ENCODE measurements around the gene KCNJ4.

The KCNJ4 gene

DNA sequence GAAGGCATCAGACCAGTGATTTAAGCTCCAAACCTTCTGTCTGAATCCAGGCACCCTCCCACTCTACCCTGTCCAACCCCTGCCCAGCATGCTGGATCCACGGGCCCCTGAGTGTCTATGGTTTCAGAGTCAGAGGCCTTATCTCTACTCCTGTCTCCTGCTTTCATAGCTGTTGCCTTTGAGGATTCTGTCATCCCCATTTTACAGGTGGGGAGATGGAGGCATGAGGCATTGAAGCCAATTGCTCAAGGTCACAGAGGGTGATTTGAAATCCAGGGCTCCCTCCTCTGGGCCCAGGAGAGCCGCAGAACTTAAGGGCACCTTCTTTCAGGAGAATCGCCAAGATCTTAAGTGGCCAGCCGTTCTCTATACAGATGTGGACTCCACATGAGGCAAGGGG is 3.1 kb downstream of the KCNJ4 start:
- no peak for DNase-seq

DNA sequence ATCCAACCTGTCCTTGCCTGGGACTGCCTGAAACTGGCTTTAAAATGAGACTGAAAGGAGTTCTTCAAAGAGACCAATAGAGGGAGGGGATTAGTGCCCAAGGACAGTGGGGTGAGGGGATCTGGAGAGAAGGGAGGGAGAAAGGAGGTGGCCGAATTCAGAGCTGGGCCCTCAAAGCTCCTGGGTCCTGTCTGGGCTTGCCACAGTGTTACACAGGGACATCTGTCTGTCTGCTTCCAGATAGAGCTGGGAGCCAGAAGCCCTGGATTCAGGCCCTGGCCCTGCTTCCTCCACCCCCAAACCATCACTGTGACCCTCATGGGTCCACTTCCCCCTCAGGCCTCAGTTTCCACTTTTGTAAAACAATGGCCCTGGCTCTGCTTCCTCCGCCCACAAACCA is 3.6 kb downstream of the KCNJ4 start:
- no peak for DNase-seq

DNA sequence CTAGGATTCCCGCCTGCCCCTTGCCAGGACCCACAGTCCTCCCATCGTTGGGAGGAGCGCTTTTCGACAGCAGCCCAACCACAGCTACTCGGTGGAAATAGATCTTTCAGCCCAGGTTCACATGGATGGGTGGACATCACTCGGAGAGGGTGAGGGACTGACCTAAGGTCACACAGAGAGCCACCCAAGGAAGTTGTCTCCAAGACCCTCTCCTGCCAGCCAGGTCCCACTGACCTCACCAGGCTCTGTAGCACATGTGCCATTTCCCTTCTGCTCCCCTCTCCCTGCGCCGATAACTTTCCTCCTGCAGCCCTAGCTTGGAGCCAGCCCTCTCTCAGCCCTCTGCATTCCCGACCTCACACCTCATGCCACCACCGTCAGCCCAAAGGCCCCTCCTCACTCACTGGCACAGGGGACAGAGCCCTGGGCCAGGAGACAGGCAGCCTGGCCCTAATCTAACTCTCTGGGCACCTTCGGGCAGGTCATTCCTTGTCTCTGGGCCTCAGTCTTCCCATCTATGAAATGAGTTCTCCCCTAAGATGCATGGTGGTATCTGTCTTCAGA is 4.7 kb downstream of the KCNJ4 start:
- DNase-seq: no peak

DNA sequence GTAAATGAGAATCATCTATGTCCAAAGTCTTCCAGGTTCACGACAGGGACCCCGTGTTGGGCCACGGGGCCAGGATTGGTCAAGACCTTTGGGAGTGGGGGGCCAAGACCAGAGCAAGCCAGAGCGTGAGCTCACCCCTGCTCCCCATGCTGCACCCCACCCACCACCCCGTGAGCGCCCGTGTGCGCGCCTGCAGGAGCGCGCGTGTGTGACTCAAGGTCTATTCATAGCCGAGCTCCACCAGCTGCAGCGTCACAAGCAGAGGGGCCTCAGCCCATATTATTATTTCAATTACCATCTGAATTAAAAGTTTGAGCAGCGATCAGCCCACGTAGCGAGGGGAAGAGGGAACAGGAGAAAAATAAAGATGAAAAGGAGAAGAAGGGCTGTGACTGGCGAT is 5.2 kb downstream of the KCNJ4 start:
- no peak for DNase-seq

DNA sequence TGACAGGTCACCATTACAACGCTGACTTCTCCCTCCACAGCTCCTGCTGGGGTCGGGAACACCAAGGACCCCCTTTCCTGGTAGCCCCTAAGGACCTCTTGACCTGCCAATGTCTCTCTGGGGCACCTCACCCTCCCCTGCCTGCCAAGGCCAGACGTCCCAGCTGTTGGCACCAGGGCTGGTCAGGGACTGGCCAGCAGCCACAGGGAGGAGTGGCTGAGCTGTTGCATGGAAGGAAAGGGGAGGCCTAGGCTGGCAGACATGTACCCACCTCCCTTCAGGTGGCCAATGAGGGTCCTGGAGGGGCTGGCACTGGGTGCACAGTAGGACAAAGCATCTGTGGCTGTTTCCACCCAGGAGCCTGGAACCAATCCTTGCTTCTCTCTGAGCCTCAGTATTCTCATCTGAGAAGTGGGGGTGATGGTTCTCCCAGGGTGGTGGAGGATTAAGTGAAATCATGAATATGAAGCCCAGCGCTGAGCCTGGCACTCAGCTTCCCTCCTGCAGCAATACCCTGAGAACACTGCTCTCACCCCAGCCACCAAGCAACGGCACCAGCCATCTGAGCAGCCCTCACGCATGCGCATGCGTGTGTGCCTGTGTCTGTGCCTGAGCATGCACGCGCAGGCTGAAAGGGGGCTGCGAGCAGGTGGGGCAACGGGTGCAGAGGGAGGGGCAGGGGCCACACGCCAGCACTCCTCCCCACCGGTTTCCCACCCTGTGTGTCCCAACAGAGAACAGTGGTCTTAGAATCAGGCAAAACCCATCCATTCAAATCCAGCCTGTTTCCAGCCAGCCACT is 5.9 kb downstream of the KCNJ4 start:
- no peak for DNase-seq

DNA sequence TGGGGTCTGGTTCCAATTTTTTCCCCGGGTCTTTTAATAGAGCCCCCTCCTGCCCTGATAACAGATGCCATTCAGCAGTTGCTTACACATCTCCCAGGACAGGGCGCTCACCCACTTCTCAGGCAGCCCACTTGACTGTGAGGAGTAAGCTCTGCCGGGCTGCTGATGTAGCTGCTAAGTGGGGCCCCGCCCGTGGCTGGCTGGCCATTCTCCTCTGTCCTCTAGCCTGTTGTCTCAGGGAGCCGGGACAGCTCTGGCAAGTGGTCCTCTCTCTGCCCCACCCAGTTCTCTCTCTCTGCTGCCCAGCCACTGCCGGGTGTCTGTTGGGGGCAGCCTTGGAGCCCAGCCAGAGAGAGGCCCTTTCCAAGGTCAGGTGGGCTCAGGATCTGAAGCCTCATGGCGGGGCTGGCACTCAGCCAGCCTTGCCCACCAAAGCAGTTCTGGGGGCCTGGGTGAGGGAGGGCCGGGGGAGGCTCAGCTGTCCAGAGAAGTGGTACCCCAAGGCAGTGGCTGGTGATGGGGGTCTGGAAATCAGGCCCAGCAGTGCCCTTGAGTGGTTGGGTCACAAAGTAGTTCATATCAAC is 8.9 kb downstream of the KCNJ4 start:
- DNase-seq: no peak

DNA sequence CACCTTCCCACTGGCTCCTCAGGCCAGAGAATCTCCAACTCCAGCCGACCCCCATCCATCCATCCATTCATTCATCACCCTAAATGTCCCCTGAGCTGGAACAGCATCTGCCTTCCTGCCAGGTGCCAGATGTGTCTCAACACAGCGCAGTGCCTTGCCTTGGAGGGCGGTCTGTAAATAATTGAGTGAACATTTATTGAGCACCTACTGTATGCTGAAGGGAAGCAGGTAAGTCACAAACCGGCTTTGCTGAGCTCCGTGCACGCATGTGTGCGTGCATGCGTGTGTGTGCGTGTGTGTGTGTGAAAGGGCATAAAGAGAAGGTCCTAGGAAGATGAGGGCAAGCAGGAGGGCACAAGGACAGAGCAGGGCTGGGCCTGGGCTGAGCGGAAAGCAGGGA is 10.2 kb downstream of the KCNJ4 start:
- DNase-seq: no peak

DNA sequence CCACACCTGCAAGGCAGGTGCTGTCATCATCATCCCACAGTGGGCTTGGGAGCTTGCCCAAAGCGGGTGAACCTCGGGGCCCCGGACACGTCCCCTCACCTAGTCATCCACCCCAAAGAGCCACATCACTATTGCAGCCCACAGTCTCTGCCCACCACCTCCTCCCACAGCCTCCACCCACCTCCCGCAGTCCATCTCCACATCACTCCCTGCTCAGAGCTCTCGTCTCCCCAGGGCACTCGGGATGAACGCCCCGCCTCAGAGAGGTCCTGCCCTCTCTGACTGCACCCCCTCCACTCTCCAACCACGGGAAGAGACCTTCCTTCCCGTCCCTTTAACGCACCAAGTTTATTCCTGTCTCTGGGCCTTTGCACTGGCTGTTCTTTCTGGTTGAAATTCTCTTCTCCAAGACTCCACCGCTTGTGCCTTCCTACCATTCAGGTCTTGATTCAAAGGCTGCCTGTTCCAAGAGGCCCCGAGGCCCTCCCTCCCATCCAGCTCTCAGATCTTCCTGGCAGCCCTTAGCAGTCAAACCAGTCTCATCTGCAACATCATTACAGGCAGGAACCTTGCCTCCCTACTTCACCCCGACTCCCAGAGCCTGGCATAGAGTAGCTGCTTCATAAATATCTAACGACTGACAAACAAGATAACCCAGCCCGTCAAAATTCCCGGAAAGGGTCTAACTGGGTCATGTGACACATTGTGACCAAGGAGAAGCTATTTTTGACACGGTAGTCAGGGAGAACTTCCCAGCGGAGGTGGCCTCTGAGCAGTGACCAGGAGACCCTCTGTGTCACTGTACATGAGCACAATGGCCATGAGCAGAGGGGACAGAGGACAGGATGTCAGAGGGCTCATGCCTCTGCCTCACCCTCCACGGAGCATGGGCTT is 11.1 kb downstream of the KCNJ4 start:
- DNase-seq: no peak

DNA sequence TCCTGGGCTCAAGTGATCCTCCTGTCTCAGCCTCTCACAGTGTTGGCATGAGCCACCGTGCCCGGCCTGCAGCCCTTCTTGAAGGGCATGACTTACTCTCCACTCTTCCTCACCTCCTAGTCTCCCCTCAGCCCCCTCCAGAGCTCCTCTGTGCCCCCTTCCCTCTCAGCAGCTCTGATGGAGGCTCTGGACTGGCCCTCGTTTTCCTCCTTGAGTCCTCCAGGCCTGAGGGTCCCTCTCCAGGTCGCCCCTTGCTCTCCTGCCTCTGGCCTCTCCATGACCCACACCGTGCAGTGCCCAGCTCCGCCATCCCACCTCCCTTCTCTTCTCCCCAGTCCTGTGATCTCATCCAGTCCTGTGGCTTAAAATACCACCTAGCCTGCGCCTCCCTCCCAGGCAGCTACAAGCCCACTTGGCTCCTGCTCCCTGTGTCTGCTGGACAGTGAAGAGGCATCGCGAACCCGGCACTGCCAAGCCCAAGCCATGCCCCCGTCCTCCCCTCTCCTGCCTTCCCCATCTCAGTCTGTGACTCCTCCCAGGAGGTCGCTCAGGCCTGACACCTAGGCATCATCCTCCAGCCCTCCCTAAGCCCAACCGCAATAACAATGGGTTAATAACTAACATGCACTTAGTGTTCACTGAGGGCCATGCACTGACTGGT is 11.9 kb downstream of the KCNJ4 start:
- DNase-seq: no peak

DNA sequence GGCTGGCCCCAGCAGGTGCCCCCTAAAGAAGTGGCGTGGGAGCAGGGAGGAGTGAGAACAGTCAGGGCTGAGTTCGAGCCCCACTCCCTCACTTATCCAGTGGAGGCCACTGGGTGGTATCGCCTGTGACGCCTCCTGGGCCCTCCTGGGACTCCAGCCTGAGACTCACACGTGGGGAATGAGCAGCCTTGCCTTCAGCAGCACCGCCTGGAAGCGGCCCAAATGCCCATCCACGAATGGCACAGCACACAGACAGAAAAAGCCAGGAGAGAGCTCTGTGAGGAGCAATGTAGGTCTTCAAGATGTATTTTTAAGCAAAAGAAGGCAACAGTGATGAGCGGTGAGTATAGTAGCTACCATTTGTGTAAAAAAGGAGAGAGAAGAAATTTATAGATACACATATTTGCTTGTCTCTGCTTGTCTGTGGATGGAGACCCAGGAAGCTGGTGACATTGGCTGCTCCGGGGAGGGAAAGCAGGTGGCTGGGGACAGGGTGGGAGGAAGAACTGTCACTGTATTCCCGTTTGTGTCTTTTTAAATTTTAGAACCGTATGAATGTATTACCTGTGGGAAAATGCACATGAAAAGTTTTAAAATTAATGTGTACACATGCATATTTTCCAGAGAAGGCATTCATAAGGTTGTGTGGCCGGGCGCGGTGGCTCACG is 13.2 kb downstream of the KCNJ4 start:
- DNase-seq: no peak

DNA sequence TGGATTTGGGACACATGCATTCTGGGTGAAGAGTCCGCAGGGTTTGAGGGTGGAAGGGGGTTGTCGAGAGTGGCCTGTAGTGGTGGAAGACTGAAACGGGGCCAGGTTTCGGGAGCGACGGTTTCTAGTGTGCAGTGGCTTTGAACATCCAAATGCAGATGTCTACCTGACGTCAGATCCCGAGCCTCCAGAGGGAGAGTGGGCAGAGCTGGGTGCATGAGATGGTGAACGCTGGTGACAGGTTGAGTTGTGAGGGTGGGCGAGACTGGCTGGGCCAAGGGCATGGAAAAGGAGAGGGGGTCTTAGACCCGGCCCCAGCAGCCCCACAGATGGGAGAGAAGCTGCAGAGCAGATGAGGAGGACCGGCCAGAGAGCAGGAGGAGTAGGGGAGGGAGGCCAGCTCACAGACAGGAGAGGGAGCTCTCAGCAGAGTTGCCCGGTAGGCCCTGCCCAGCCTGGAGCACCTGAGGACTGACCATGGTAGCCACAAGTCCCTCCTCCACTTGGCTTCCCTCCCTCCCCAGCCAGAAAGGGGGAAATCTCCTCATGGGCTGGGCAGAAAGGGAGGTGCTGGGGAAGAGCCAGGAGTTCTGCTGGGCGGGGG is 14.2 kb downstream of the KCNJ4 start:
- DNase-seq: no peak

DNA sequence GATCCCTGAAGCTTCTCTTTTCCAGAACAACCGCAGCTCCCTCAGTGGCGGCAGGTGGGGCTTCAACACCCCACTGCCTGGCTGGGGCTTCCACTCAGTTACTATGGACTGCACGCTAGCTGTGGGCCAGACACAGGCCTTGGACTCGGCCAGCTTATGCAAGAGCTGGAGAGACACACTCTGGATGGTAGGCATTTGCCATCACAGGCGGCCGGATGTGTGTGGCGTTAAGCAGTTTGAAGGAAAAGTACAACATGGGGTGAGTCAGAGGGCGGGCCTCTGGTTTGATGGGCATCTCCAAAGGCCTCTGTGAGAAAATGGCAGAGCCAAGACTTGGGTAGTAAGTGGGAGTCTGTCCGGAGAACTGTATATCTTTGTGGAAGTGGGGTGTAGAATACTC is 17.6 kb downstream of the KCNJ4 start:
- DNase-seq: no peak

DNA sequence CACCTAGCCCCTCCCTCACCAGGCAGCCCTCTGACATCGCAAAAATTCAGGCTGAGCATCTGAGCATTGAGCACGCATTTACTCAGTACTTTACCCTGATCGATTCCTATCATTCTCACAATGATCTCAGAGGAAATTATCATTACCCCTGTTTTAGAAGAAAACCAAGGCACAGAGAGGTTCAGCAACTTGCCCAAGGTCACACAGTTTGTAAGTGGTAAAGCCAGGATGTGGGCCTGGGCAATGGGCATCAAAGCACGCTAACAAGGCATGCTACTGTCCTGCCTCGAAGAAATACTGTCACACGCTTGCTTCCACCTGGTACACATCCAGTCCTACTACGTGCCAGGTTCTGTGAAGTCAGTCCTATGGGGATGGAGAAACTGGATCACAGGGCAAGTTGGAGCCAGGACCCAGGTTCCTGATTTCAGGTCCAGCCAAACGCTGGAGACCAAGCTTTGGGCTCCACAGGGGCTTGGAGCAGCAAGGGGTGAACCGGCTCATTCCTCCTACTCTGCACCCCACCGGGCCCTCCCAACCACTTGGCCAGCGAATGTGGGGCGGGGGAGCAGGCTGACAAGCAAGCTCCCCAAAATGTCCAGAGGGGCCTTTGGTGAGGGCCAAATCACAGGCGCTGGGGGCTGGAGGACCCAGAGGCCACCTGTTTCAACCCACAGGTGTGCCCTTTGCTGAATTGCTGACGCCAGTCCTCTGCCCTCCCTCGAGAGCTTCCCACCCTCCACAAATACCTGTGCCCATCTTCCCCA is 18.2 kb downstream of the KCNJ4 start:
- DNase-seq: no peak

DNA sequence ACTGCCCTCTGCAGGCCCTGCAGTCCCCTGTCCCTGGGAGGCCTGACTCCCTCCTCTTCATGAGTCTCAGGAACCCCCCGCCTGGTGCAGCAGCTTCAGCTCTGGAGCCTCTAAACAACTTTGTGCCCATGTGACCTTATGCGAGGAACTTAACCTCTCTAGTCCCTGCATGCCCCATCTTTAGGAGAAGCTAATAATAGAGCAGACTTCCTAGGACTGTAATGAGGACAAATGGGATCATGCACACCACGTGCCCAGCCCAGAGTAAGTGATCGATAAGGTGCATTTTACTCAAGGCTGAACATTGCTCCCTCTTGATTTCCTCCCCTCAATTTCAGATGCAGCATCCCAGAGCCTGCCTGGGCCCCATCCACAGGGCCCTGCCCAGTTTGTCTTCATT is 19.0 kb downstream of the KCNJ4 start:
- DNase-seq: no peak

DNA sequence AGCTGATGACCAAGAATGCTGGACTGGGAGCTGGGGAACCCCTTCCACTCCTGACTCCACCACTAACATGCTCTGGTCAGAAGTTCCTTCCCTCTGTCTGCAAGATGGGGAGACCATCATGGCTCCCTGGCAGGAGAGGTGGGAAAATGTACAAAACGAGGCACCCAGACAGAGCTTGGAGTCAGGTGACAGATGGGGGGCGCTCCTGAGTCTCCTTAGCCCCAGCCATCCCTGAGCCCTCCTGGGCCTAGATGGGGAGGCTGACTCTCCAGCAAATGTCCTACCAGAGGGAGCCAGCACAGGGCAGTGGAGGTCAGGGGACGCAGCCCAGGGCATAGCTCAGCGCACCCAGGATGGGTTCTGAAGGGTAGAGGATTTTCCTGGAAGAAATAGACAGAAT is 20.0 kb downstream of the KCNJ4 start:
- no peak for DNase-seq

DNA sequence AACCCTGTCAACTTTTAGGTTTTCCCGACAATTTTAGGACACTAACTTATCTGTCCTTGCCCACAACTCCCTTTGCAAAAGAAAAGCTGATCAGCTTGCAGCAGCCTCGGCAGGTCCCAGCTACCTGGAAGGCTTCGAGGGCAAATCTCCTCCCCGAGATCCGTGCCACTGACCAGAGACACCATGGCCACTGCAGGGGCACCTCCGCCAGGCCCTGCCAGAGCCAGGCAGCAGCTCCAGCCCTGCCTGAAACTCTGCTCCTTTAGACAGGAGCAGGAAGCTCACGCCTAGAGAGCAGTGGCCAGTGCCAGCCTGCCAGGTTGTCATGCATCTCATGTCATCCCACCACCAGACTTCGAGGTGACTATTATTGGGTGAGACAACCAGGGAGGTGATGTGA is 21.1 kb downstream of the KCNJ4 start:
- no peak for DNase-seq

DNA sequence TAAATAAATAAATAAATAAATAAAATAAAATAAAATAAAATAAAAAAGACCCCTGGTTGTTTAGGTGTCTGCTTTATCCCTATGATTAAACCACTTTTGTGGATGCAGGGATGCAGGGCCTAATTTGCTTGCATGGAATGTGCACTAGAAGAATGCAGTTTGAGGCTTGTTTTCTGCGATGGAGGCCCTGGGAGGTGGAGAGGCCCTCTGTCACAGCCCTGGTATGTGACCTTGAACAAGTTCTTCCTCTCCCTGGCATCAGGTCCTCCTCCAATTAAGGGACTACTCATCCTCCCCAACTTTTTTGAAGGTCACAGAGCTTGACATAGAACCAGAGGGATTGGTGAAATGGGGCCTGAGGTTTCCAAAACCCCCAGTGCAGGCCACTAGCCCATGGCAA is 22.7 kb downstream of the KCNJ4 start:
- DNase-seq: no peak

DNA sequence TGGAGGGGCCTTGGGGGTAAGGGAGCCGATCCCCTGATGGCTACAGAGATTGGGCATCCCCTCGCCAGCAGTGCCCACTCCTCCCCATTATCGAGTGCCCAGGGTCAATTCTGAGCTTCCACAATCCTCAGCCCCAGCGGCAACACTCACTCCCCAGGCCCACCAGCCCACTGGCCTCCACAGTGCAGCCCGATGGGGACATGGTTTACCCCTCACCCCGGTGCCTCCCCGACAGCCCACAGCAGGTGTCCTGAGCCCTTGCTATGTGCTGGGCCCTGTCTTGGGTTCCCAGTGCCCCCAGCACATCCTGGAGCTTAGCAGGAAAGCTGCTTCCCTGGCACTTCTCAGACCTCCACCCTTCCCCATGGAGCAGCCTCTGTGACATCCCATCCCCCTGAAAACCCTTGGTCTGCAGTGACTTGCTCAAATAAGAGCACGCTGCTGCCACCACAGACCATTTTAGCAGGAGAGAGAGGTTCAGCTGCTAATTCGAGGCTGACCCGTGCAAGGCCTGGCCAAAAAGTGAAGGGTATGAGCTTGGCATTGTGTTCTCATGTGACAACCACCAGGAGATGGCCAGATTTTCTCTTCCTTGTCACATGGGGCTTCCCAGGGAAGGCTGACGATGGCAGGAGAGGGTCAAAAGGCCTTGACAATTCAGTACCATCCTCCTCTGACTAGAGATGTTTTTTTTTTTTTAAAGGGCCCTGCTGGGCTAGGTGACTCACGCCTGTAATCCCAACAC is 23.6 kb downstream of the KCNJ4 start:
- no peak for DNase-seq

DNA sequence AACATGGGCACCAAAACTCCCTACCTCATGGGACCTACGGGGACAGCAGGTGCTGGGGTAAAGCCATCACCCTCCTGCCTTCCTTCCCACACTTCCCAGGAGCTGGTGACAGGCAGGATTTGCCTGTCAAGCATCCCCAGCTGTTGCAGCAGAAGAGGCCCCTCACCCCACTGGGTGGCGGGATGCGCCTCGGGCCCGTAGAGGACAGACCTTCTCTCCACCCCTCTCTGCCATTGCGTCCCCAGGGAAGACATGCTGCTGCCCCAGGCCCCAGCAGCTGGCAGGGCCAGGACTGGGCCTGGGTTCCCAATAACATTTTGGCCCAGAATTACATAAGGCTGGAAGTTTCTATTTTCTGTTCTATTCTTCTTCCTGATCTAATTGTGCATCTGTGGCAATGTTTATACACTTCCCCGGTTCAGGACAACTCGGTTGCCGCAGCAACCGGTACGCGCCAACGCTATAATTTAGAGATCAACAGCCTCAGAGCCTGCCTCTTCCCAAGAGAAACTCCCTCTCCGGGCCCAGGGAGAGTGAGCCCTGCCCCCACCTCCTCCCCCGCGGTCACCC is 25.4 kb downstream of the KCNJ4 start:
- no peak for DNase-seq

DNA sequence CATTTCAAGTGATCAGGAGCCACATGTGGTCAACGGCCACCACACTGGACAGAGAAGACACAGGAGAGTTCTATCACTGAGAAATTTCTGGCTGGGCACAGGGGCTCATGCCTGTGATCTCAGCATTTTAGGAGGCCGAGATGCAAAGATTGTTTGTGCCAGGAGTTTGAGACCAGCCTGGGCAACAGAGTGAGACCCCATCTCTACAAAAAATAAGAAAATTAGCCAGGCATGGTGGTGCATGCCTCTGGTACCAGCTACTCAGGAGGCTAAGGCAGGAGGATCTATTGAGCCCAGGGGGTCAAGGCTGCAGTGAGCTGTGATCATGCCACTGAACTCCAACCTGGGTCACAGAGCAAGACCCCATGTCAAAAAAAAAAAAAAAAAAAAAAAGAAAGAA is 26.3 kb downstream of the KCNJ4 start:
- no peak for DNase-seq

All from CD4-positive, alpha-beta T cell treated with Interleukin-17A for 4 hours (primary cell).